Fibroblast of skin of right biceps (primary cell): ENCODE data around the gene WSB2.
"Not testable (repeated sequence)": the region's sequence is repeated elsewhere in the genome, so short reads cannot be mapped to it uniquely, and the experiment has no call there.

Source experiments
- DNase-seq: peaks from one replicate; pipeline ENCODE4 v3.0.0-alpha.2; 2013

WSB2 gene

DNA sequence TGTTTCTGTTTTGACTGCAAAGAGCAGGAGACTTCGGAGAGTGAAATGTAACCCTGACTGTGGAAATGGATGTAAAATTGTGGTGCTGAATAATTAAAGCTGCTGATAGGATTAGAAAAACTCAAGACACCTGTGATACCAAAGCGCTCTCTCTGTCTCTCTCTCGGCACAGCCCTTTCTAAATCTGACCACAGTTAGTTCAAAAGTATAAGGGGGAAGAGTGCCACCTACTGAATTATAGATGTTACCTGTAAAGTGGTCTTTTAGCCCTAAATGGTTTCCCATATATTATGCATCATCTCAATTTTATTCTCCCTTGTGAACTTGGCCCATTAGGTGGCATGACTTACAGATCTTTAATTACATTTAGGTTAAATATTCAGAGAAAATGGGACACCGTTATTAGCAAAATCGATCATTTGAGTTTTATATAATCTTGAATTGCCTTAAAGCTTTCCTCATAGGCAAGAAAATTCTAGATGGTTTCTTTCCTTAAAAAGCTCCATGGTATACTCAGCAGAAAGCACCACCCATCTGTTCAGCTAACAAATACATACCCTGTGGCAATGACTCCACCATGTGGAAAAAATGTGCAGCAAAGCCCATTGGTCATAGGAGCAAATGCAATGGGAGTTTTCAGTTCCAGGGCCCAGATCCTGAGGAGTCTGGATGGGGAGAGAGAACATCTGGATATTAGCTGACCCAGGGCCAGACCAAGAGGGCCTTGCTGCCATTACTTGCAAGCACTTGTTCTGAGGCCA lies 26.4 kb downstream of the WSB2 start:
- peak; percentile 60 for DNase-seq

DNA sequence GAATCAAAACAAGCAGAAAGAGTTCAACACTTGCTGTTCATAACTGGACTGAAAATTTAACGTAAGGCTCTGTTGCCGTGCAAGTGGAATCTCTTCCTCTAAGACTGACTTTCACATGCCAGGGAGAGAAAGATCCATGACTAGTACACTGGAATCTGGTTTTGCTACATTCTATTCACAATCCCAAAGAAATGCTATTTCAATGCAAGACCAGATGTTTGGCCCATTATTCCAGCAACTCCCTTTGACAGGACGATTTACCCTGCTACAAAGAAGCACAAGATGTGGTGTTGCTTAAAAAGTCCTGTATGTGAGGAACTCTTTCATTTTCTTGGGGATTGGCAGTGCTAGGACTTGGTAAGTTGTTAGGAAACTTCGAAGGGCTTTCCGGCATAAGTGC lies 27.1 kb downstream of the WSB2 start:
- no peak for DNase-seq

DNA sequence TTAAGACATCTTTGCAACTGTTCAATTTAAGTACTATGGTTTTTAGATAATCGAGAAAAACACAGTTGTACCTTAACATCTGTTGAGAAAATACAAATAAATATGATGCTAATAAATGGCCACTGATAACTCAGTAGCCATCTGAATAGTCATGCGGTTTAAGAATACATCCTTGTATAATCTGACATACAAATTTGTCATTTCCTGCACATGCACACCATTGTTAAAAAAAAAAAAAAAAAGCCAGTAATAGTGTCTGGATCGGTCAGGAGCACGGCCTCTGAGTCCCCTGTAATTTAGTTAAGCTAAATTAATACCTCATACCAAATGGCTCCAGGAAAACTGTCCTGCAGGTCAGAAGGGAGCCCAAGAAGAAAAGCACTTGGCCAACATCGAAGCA lies 27.7 kb downstream of the WSB2 start:
- DNase-seq, result no peak

- no peak for DNase-seq
These were observed 28.8 kb downstream of the WSB2 start for GRCh38 chr12:118032188-118032587.

GRCh38 chr12:118029166-118029565 lies 31.8 kb downstream of the WSB2 start:
- DNase-seq, result no peak

GRCh38 chr12:118025168-118025567 lies 35.8 kb downstream of the WSB2 start:
- DNase-seq, result no peak

- no peak for DNase-seq
These were observed 37.6 kb downstream of the WSB2 start for GRCh38 chr12:118023301-118023860.

DNA sequence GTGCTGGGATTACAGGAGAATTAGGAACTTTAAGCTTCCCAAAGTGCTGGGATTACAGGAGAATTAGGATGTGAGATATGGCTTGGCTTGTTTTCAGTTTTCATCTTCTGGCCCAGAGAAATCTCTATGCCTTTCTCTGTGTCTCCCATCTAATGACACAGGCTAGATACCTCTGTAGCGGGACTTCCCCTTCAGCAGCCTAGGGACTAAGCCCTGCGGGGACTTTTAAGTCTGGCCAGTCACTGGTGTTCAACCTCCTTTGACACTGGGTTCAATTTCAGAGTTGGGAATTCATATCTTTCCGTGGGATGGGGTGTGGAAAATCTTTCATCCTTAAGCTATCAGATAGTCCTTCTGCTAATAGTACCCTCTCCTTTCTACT lies 38.3 kb downstream of the WSB2 start:
- no peak for DNase-seq

GRCh38 chr12:118022097-118022727 lies 38.8 kb downstream of the WSB2 start:
- not testable (repeated sequence) for DNase-seq

DNA sequence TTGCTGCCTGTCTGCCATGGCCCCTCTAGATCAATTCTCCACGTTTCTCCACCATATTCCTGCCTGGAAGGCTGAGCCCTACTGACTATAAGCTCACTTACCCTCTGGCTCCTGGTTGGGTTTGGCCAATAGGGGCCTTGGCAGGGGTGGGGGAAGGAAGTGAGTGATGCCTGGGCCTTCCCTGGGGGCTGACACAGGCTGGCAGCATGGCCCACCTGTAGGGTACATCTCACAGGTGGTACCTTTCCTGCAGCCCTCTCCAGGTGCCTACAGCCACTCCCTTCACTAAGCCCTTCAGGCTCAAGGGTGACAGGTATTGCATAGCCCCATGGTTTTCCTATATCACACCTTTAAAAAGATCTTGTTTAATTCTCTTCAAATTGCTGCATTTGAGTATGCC lies 40.9 kb downstream of the WSB2 start:
- DNase-seq, result no peak

DNA sequence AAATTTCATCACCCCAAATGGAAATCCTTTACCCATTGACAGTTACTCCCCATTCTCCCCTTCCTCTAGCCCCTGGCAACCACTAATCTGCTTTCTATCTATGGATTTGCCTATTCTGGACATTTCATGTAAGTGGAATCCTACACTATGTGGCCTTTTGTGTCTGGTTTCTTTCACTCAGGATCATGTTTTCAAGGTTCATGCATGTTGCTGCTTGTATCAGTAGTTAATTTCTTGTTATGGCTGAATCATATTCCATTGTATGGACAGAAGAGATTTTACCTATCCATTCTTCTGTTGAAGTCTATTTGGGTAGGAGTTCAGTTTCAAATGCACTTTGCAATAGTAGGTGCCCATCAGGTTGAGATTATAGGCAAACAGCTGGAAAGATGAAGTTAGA lies 43.1 kb downstream of the WSB2 start:
- no peak for DNase-seq

DNA sequence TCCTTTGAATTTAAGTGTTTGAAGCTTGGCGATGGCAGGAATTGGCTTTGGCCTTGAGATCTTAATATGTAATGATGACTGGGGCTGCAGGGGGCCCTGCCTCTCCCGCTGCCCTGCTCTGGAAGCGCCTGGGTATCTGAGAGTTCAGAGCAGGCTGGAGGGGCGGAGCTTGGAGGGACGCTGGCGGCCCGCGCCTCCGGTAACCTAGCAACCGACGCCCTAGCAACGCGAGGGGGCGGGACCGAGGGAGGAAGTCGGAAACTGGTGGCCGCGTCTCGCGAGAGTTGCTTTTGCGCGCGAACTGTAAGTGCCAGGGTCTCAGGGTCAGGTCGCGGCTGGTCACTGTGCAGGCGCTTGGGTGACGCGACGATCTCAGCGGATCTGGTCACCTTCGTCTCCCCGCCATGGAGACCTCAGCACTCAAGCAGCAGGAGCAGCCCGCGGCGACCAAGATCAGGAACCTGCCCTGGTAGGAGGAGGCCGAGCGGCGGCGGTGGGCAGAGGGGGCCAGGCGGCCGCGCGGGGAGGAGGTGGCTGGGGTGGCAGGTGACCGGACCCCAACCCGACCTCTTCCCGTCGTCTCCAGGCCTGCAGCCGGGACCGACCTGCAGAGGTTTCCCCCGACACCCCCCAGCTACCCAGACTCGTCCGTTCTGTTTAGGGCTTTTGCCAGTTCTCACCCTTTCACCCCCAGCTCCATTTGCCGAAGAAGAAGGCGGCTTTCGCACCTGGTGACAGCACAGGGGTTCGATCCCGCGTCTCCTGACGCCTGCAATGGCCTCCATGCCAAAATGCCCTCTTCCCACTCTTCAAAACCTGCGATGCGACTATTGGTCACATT lies 44.3 kb downstream of the WSB2 start, which contains the start of gene RFC5:
Gene RFC5, plus strand, starts transcription at position 280 of the 841 bp plus-strand sequence. Its CDS starts 125 bp downstream, at position 405.
- peak; percentile 96 for DNase-seq

DNA sequence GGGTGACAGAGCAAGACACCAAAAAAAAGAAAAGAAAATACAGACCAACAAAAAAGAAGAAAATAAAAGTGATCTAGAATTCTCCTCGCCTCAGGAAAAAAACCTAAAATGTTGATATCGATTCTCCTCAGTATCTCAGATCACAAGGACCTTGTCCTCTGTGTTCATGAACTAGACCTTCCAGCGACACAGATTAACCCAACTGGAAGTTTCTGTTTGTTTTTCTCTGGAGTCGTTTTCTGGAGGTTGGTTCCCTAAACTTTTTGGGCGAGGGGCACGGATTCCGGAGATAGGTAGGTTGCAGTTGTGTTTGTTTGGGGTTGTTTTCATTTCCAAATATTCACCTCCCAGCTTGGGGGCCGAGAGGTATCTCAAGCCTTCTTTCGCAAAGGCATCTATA lies 45.0 kb downstream of the WSB2 start:
- DNase-seq, result no peak

DNA sequence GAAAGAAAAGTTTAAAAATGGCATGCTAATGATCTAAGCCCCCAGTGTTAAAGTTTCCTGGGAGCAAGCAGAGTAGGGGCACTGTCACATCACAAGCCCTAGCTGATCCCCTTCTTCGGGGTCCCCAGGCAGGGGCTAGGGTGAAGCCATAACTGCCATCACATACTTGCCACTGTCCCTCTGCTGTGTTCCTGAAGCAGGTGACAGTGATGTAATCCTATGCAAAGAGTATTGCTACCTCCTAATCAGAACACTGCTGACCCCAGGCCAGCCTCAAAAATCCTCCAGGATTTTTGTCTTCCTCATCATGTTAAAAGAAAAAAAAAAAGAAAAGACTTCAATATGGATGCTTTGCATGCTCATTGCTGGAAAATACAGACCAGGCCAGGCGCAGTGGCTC lies 45.7 kb downstream of the WSB2 start:
- no peak for DNase-seq

- no peak for DNase-seq
These were observed 47.7 kb downstream of the WSB2 start for GRCh38 chr12:118013283-118013682.

- DNase-seq, result no peak
These were observed 49.0 kb downstream of the WSB2 start for GRCh38 chr12:118011961-118012360.

- no peak for DNase-seq
These were observed 49.6 kb downstream of the WSB2 start for GRCh38 chr12:118011377-118011776.

- no peak for DNase-seq
These were observed 50.1 kb downstream of the WSB2 start for GRCh38 chr12:118010903-118011302.

- not testable (repeated sequence) for DNase-seq
These were observed 61.2 kb downstream of the WSB2 start for GRCh38 chr12:117999806-118000205.

DNA sequence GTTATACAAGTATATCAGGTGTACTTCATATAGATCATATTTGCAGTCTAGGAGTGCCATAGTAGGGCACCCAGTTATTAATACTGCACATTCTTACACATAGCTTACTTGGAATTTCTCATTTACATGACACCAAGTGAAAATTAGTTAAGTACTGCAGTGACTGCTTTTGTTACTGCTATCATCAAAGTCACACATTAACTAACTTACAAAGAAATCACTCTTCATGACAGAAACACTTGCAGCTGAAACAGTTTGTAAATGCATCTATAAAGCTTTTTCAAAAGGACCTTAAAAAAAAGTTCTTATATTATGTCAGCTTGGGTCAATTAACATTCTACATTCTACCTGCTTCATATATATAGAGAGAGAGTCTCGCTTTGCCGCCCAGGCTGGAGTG lies 62.3 kb downstream of the WSB2 start:
- DNase-seq, result no peak

DNA sequence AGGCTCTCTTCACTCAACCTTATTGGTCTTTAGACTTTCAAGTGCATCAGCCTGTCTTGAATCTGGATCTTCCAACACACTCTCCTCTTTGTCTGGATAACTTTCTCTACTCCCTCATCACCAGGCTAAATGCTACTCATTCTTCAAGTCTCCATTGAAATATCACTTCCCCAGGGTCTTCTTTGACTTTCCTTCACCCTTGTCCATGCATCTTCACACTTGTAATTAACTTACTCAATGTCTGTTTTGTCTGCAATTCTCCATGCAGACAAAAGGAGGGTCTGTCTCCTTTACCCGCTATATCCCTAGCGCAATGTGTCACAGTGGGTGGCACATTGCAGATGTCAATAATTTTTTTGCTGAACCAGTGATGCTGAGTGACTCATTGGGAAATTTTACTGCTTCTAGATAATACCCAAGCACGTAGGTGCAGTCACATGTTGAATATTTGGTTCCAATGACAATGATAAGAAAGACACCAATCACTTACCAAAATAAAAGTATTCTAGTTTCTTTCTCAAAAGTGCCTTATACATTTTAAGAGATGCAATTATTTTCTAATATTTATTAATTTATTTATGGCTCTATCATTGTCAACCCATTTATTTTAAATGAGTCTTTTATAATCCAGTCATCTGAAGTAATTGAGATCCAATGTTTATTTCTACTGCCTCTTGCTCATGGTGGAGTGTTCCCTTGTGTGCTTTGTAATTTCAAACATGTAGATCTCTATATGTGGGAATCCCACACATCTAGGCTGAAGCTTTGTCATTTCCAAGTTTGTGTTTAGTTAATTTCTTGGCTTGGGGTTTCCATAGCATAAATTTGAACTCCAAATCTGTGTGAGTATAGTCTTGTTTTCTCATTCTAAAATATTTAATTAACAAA lies 66.2 kb downstream of the WSB2 start:
- no peak for DNase-seq
